Transverse colon (tissue), 4 donors: ENCODE results near the gene PMFBP1. TPM values are rescaled to one million over a fixed set of nuclear protein-coding genes. Genes with fewer than 3 reads are reported as not detected.

ENCODE experiments used
- DNase-seq: peaks from one replicate; pipeline ENCODE4 v3.0.0-alpha.2; 2019
- H3K27ac ChIP-seq, 4 donors: fragments of 200-600 bp; sonication (generic); 2 replicates each; pipeline ENCODE4 v1.5.1; 2016 to 2018; ENCODE audit warnings: inconsistent platforms in 4 of 4
- H3K27me3 ChIP-seq: fragments of 200-600 bp; sonication (generic); 2 replicates; pipeline ENCODE4 v1.5.1; 2017; ENCODE audit warnings: inconsistent platforms
- H3K36me3 ChIP-seq, 4 donors: fragments of 200-600 bp; sonication (generic); 2 replicates each; pipeline ENCODE4 v1.5.1; 2017 to 2019; ENCODE audit warnings: inconsistent platforms in 4 of 4
- H3K4me1 ChIP-seq, 4 donors: fragments of 200-600 bp; sonication (generic); 2 replicates each; pipeline ENCODE4 v1.5.1; 2017 to 2020; ENCODE audit warnings: inconsistent platforms in 4 of 4
- H3K4me3 ChIP-seq, 4 donors: fragments of 200-600 bp; sonication (generic); 1 replicate in 1 of 4; 2 replicates in 3 of 4; pipeline versions ENCODE4 v1.5.1 to v1.6.1; 2017 to 2019; ENCODE audit warnings: inconsistent platforms in 4 of 4
- H3K9me3 ChIP-seq, 2 donors: fragments of 200-600 bp; sonication (generic); 2 replicates each; pipeline ENCODE4 v1.5.1; 2017 to 2019; ENCODE audit warnings: inconsistent platforms in 2 of 2
- CTCF ChIP-seq, 5 experiments: fragments of 200-600 bp in 3 of 5; fragments of 450-650 bp in 2 of 5; sonication (generic) in 3 of 5; IDR thresholded peaks; 1 replicate in 2 of 5; 2 replicates in 3 of 5; pipeline ENCODE4 v1.5.1; 2016 to 2017; ENCODE audit warnings: antibody characterized with exemption in 5 of 5, inconsistent platforms in 3 of 5, mild to moderate bottlenecking in 2 of 5, moderate library complexity in 1 of 5
- EP300 ChIP-seq: sonication (generic); formaldehyde crosslinking; IDR thresholded peaks from one replicate; pipeline ENCODE4 v1.6.1; 2017; ENCODE audit warnings: antibody characterized with exemption, low read depth
- POLR2A ChIP-seq: fragments of 450-650 bp; IDR thresholded peaks from one replicate; pipeline ENCODE4 v1.6.1; 2016; ENCODE audit warnings: antibody characterized with exemption, mild to moderate bottlenecking, moderate library complexity
- POLR2AphosphoS5 ChIP-seq, 3 donors: sonication (generic); formaldehyde crosslinking; IDR thresholded peaks; one replicate each; pipeline ENCODE4 v1.6.1; 2016; ENCODE audit warnings: antibody characterized with exemption in 3 of 3
- WGBS, 2 donors: methylation state at CpG; one replicate each; pipeline ENCODE4 v1.1.5; 2018; ENCODE audit warnings: low coverage in 1 of 2; 5-methylcytosine and 5-hydroxymethylcytosine counted together
- in situ Hi-C, 4 donors: fragments of 200-750 bp; cut with MboI; loops; one replicate each; pipeline versions ENCODE4 v1.15.0 to v1.15.1; 2017; ENCODE audit warnings: low sequenced_read_pairs in 3 of 4, low pct_ligation_motif_present in 1 of 4, low pct_unique_long_range_greater_than_20kb in 1 of 4
- intact Hi-C: fragments of 100-400 bp; cut with DNase I; formaldehyde crosslinking; loops from one replicate; pipeline ENCODE4 v1.15.1; 2023; ENCODE audit warnings: low total_unique reads
- total RNA-seq, 4 donors: library from RNA; depleted of rRNA; stranded (reverse); fragments of >200 nt; gene quantifications; one replicate each; pipeline ENCODE4 v1.1.0, GENCODE V29; 2016

The PMFBP1 gene
- total RNA-seq, 4 donors from 2014 or later: 0.75 to 8.4 (median 4.2) TPM

DNA sequence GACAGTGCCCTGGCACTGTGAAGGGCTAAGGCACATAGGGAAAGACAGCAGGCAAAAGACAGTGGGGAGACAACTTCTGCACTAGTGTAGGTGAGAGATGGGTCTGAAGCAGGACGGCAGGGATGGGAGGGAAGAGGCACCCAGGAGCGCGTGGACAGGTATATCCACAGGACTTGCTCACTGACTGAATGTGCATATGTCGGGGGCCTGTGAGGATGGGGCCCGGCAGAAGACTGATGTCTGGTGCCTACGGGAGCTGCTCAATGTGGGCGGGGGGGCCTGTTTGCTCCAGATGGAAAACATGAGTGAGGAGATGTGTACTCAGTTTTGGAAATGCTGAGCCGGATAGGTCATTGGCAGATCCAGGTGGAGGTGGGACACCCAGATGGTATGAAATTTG, 47.3 kb upstream of the PMFBP1 start:
- Histone ChIP-seq H3K4me1 (peaks cover 0 to 25% (median 3%) of the 10 kb centered on the region in 4 donors), H3K36me3 (no peaks in the 10 kb centered on the region), H3K9me3 (no peaks in the 10 kb centered on the region), H3K27me3 (no peaks in the 10 kb centered on the region), H3K4me3 (no peak overlapping the region), H3K27ac (no peak overlapping the region)
- no peak for DNase-seq
- TF ChIP-seq POLR2A: no peak
- no peak for TF ChIP-seq POLR2AphosphoS5 (IDR thresholded peaks at IDR 0.05)
- TF ChIP-seq CTCF (IDR thresholded peaks at IDR 0.05): no peak
- no peak for TF ChIP-seq EP300
- in situ Hi-C loops (no loop called here), intact Hi-C loops (no loop called here)
- WGBS, 2 donors: 88 to 91% methylated on average over 5 to 8 of the region's 8 CpGs

DNA sequence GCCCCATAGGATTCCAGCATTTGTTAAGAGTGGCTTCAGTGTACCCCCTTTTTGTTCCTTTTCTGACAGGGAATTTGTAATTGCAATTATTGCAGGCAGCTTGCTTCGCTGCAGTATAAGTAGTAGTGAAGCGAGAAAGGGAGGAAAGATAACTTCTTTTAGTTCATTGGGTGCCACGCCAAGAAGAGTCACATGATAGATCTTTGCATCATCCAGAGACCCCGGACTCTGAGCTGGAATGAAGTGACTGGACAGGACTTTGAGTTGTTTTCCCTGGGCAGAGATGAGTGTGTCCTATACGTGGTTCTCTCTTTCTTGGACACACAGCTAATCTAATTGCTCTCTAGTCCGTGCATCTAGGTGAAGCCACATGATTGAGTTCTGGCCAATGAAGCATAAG, 44.8 kb upstream of the PMFBP1 start:
- WGBS, 2 donors: 74 to 78% methylated on average over 4 to 6 of the region's 6 CpGs
- intact Hi-C loops (no loop called here), in situ Hi-C loops (no loop called here)
- Histone ChIP-seq H3K4me3 (no peak overlapping the region), H3K9me3 (no peaks in the 10 kb centered on the region), H3K4me1 (peaks cover 0 to 6% (median 0%) of the 10 kb centered on the region in 4 donors), H3K27ac (no peak overlapping the region), H3K36me3 (no peaks in the 10 kb centered on the region), H3K27me3 (no peaks in the 10 kb centered on the region)
- TF ChIP-seq CTCF (IDR thresholded peaks at IDR 0.05) (no peak), POLR2AphosphoS5 (IDR thresholded peaks at IDR 0.05) (no peak), POLR2A (no peak), EP300 (no peak)
- no peak for DNase-seq

DNA sequence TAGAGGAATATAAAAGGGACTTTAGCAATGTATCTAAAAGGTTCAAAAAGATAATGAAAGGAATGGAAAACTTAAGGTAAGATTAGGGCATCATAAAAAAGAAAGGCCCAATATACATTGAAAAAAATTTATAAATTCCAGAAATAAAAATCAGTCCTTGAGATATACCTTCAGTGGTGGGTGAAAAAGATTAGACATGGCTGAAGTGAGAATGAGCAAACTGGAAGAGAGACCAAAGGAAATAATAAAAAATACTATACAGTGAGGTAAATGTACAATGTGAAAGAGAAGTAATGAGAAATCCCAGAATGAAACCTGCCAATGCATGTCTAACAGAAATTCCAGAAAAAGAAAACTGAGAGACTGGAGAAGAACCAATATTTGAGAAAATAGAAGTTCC, 42.9 kb upstream of the PMFBP1 start:
- Histone ChIP-seq H3K27me3 (no peaks in the 10 kb centered on the region), H3K36me3 (no peaks in the 10 kb centered on the region), H3K4me3 (no peak overlapping the region), H3K4me1 (no peaks in the 10 kb centered on the region), H3K27ac (no peak overlapping the region), H3K9me3 (no peaks in the 10 kb centered on the region)
- in situ Hi-C loops (no loop called here), intact Hi-C loops (no loop called here)
- no peak for DNase-seq
- TF ChIP-seq EP300 (no peak), POLR2AphosphoS5 (IDR thresholded peaks at IDR 0.05) (no peak), POLR2A (no peak), CTCF (IDR thresholded peaks at IDR 0.05) (no peak)

DNA sequence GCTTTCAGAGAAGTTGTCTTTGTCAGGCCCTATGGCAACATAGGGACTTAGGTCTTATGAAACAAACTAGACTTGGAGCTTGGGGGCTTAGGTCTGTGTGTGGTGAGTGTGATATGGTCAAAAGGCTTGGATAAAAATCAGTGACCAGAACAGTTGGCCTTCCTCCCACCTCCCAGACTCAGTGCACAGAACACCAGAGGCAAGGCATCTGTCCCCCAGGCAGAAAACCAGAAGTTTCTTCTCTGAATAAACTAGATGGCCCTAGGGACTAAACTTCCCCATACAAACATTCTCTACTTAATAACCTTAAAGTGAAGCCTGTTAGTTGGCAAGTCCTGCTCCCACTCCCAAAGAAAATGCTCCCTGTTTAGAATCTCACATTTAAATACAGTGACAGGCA, 39.2 kb upstream of the PMFBP1 start:
- in situ Hi-C loops: no loop called here

More for the DNA sequence above, 39.2 kb upstream of the PMFBP1 start:
- no peaks in the 10 kb centered on the region for H3K36me3 ChIP-seq
- TF ChIP-seq POLR2A (no peak), EP300 (no peak), CTCF (IDR thresholded peaks at IDR 0.05) (no peak), POLR2AphosphoS5 (IDR thresholded peaks at IDR 0.05) (no peak)
- H3K27me3 ChIP-seq: no peaks in the 10 kb centered on the region
- H3K4me3 ChIP-seq: no peak overlapping the region
- DNase-seq: no peak
- no peaks in the 10 kb centered on the region for H3K9me3 ChIP-seq
- H3K27ac ChIP-seq: no peak overlapping the region
- intact Hi-C loops: no loop called here
- no peaks in the 10 kb centered on the region for H3K4me1 ChIP-seq
